SK-N-SH treated with all-trans-retinoic acid at 6 μM for 48 hours (cell line): ENCODE data around the gene PCSK9.

Experiments used
- ATAC-seq: fragments of 200-7000 bp; cut with Tn5 transposase; 3 replicates; pipeline ENCODE4 v1.9.1; 2020; ENCODE audit warnings: mild to moderate bottlenecking, moderate library complexity
- ARNTL ChIP-seq: fragments of 450-650 bp; formaldehyde crosslinking; IDR thresholded peaks from 2 replicates; pipeline ENCODE4 v1.5.0; 2020; ENCODE audit warnings: low read depth, mild to moderate bottlenecking, moderate library complexity, borderline replicate concordance
- CSDC2 ChIP-seq: fragments of 250-450 bp; sonication (Bioruptor Pico); IDR thresholded peaks from 2 replicates; pipeline ENCODE4 v1.5.0; 2020; ENCODE audit warnings: mild to moderate bottlenecking, moderate library complexity
- CSRNP3 ChIP-seq: fragments of 250-450 bp; sonication (Bioruptor Pico); IDR thresholded peaks from 2 replicates; pipeline ENCODE4 v1.5.1; 2021; ENCODE audit warnings: mild to moderate bottlenecking, moderate library complexity
- ESRRG ChIP-seq: fragments of 250-450 bp; sonication (Bioruptor Pico); IDR thresholded peaks from 2 replicates; pipeline ENCODE4 v1.6.1; 2021; ENCODE audit warnings: mild to moderate bottlenecking
- GLIS3 ChIP-seq: fragments of 250-450 bp; sonication (Bioruptor Pico); IDR thresholded peaks from 2 replicates; pipeline ENCODE4 v1.5.0; 2020; ENCODE audit warnings: mild to moderate bottlenecking, moderate library complexity
- ISL1 ChIP-seq: fragments of 250-450 bp; sonication (Bioruptor Pico); IDR thresholded peaks from 2 replicates; pipeline ENCODE4 v2.1.2; 2022; ENCODE audit warnings: mild to moderate bottlenecking, moderate library complexity
- OSR1 ChIP-seq: fragments of 250-450 bp; sonication (Bioruptor Pico); IDR thresholded peaks from 2 replicates; pipeline ENCODE4 v1.8.0; 2022; ENCODE audit warnings: moderate library complexity, mild to moderate bottlenecking, inconsistent platforms
- PATZ1 ChIP-seq: fragments of 250-450 bp; sonication (Bioruptor Pico); IDR thresholded peaks from 2 replicates; pipeline ENCODE4 v1.8.0; 2020; ENCODE audit warnings: mild to moderate bottlenecking, moderate library complexity, borderline replicate concordance
- PPARA ChIP-seq: fragments of 250-450 bp; sonication (Bioruptor Pico); IDR thresholded peaks from 2 replicates; pipeline ENCODE4 v1.5.0; 2020; ENCODE audit warnings: mild to moderate bottlenecking, borderline replicate concordance
- RARB ChIP-seq: fragments of 250-450 bp; sonication (Bioruptor Pico); IDR thresholded peaks from 2 replicates; pipeline ENCODE4 v1.8.0; 2021; ENCODE audit warnings: mild to moderate bottlenecking, moderate library complexity
- SNAI2 ChIP-seq: fragments of 250-450 bp; sonication (Bioruptor Pico); IDR thresholded peaks from 2 replicates; pipeline ENCODE4 v1.5.0; 2020; ENCODE audit warnings: mild to moderate bottlenecking, moderate library complexity
- TCF4 ChIP-seq: fragments of 250-450 bp; sonication (Bioruptor Pico); IDR thresholded peaks from 2 replicates; pipeline ENCODE4 v1.8.0; 2021; ENCODE audit warnings: mild to moderate bottlenecking, moderate library complexity, borderline replicate concordance
- TOX ChIP-seq: fragments of 250-450 bp; sonication (Bioruptor Pico); IDR thresholded peaks from 2 replicates; pipeline ENCODE4 v1.8.0; 2021; ENCODE audit warnings: mild to moderate bottlenecking, moderate library complexity, borderline replicate concordance
- ZC3H10 ChIP-seq: fragments of 250-450 bp; sonication (Bioruptor Pico); IDR thresholded peaks from 2 replicates; pipeline ENCODE4 v1.5.1; 2021; ENCODE audit warnings: mild to moderate bottlenecking, moderate library complexity
- ZFP3 ChIP-seq: fragments of 250-450 bp; sonication (Bioruptor Pico); IDR thresholded peaks from 2 replicates; pipeline ENCODE4 v1.5.0; 2020; ENCODE audit warnings: mild to moderate bottlenecking, moderate library complexity
- ZFP30 ChIP-seq: fragments of 450-650 bp; formaldehyde crosslinking; IDR thresholded peaks from 2 replicates; pipeline ENCODE4 v1.5.0; 2022; ENCODE audit warnings: mild to moderate bottlenecking, moderate library complexity
- ZNF70 ChIP-seq: fragments of 450-650 bp; formaldehyde crosslinking; IDR thresholded peaks from 2 replicates; pipeline ENCODE4 v1.5.0; 2020; ENCODE audit warnings: mild to moderate bottlenecking, moderate library complexity
- ZNF8 ChIP-seq: fragments of 450-650 bp; formaldehyde crosslinking; IDR thresholded peaks from 2 replicates; pipeline ENCODE4 v1.5.0; 2020; ENCODE audit warnings: mild to moderate bottlenecking, moderate library complexity
- TF ChIP-seq, protein P1 (sequence below): fragments of 250-450 bp; sonication (Bioruptor Pico); IDR thresholded peaks from 2 replicates; pipeline ENCODE4 v1.5.0; 2020; ENCODE audit warnings: mild to moderate bottlenecking, moderate library complexity
- TF ChIP-seq, protein P2 (sequence below): fragments of 250-450 bp; sonication (Bioruptor Pico); IDR thresholded peaks from 2 replicates; pipeline ENCODE4 v1.8.0; 2021; ENCODE audit warnings: low read depth, mild to moderate bottlenecking, moderate library complexity, borderline replicate concordance

PCSK9 gene

GRCh38 chr1:55057956-55058298, 18.6 kb downstream of the PCSK9 start:
- TF ChIP-seq ZNF8: no peak
- no peak for TF ChIP-seq TOX (CRISPR knock-in tag)
- TF ChIP-seq, protein P1, sequence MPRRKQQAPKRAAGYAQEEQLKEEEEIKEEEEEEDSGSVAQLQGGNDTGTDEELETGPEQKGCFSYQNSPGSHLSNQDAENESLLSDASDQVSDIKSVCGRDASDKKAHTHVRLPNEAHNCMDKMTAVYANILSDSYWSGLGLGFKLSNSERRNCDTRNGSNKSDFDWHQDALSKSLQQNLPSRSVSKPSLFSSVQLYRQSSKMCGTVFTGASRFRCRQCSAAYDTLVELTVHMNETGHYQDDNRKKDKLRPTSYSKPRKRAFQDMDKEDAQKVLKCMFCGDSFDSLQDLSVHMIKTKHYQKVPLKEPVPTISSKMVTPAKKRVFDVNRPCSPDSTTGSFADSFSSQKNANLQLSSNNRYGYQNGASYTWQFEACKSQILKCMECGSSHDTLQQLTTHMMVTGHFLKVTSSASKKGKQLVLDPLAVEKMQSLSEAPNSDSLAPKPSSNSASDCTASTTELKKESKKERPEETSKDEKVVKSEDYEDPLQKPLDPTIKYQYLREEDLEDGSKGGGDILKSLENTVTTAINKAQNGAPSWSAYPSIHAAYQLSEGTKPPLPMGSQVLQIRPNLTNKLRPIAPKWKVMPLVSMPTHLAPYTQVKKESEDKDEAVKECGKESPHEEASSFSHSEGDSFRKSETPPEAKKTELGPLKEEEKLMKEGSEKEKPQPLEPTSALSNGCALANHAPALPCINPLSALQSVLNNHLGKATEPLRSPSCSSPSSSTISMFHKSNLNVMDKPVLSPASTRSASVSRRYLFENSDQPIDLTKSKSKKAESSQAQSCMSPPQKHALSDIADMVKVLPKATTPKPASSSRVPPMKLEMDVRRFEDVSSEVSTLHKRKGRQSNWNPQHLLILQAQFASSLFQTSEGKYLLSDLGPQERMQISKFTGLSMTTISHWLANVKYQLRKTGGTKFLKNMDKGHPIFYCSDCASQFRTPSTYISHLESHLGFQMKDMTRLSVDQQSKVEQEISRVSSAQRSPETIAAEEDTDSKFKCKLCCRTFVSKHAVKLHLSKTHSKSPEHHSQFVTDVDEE: no peak
- ATAC-seq: no peak

GRCh38 chr1:55059302-55060132, 20.2 kb downstream of the PCSK9 start:
- TF ChIP-seq ISL1 (no peak), ZC3H10 (CRISPR knock-in tag) (no peak), RARB (CRISPR knock-in tag) (no peak), TCF4 (no peak)
- TF ChIP-seq, protein P1: no peak
- ATAC-seq: no peak

- TF ChIP-seq CSRNP3 (CRISPR knock-in tag): no peak
- TF ChIP-seq RARB (CRISPR knock-in tag): no peak
- no peak for TF ChIP-seq PATZ1 (CRISPR knock-in tag)
- no peak for TF ChIP-seq PPARA (CRISPR knock-in tag)
- no peak for TF ChIP-seq ZNF70 (CRISPR knock-in tag)
- no peak for TF ChIP-seq ARNTL (CRISPR knock-in tag)
- no peak for TF ChIP-seq OSR1
- no peak for TF ChIP-seq TOX (CRISPR knock-in tag)
- TF ChIP-seq ISL1: no peak
- TF ChIP-seq CSDC2 (CRISPR knock-in tag): no peak
- TF ChIP-seq ZNF8: no peak
- TF ChIP-seq TCF4: no peak
- TF ChIP-seq ZC3H10 (CRISPR knock-in tag): no peak
- no peak for TF ChIP-seq GLIS3
- TF ChIP-seq, protein P1: no peak
- no peak for TF ChIP-seq SNAI2
- TF ChIP-seq, protein P2, sequence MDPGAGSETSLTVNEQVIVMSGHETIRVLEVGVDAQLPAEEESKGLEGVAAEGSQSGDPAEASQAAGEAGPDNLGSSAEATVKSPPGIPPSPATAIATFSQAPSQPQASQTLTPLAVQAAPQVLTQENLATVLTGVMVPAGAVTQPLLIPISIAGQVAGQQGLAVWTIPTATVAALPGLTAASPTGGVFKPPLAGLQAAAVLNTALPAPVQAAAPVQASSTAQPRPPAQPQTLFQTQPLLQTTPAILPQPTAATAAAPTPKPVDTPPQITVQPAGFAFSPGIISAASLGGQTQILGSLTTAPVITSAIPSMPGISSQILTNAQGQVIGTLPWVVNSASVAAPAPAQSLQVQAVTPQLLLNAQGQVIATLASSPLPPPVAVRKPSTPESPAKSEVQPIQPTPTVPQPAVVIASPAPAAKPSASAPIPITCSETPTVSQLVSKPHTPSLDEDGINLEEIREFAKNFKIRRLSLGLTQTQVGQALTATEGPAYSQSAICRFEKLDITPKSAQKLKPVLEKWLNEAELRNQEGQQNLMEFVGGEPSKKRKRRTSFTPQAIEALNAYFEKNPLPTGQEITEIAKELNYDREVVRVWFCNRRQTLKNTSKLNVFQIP (CRISPR knock-in tag): no peak
- TF ChIP-seq ZFP30 (CRISPR knock-in tag): no peak
- TF ChIP-seq ZFP3: no peak
- TF ChIP-seq ESRRG (CRISPR knock-in tag): no peak
- TF ChIP-seq, all 23 proteins: peak for 0
- ATAC-seq: no peak
Measured at GRCh38 chr1:55060133-55060999, 21.0 kb downstream of the PCSK9 start.
